Measurements from ENCODE around the gene GPRASP1. TPM values are rescaled to one million over a fixed set of nuclear protein-coding genes. Genes with fewer than 3 reads are reported as not detected.

GPRASP1 gene
- total and polyA plus RNA-seq, 4 donors = 35.4 to 69.0 (median 53.8) TPM

GRCh38 chrX:102694749-102695148, 43.5 kb downstream of the GPRASP1 start:
- Histone ChIP-seq H3K4me1 (ENCODE audit: control insufficient read depth, insufficient read depth, low read length) (no peaks in the 10 kb centered on the region), H3K27ac (ENCODE audit: low read depth, low read length) (no peak overlapping the region), H3K36me3 (ENCODE audit: control insufficient read depth, insufficient read depth, low read length) (no peaks in the 10 kb centered on the region), H3K27me3 (ENCODE audit: control insufficient read depth, insufficient read depth, low read length) (no peaks in the 10 kb centered on the region), H3K9me3 (ENCODE audit: control insufficient read depth, insufficient read depth, low read length) (no peaks in the 10 kb centered on the region), H3K4me3 (ENCODE audit: low read depth, low read length) (no peak overlapping the region)
- no peak for DNase-seq (ENCODE audit: low read depth in 4 of 6, low spot score in 6 of 6)
- 100% methylated on average over 1 of the region's 3 CpGs for WGBS (ENCODE audit: insufficient coverage)

GRCh38 chrX:102696306-102696705, 45.0 kb downstream of the GPRASP1 start:
- Histone ChIP-seq H3K9me3 (ENCODE audit: control insufficient read depth, insufficient read depth, low read length) (no peaks in the 10 kb centered on the region), H3K27me3 (ENCODE audit: control insufficient read depth, insufficient read depth, low read length) (no peaks in the 10 kb centered on the region), H3K4me1 (ENCODE audit: control insufficient read depth, insufficient read depth, low read length) (no peaks in the 10 kb centered on the region), H3K36me3 (ENCODE audit: control insufficient read depth, insufficient read depth, low read length) (no peaks in the 10 kb centered on the region), H3K27ac (ENCODE audit: low read depth, low read length) (no peak overlapping the region), H3K4me3 (ENCODE audit: low read depth, low read length) (no peak overlapping the region)
- no peak for DNase-seq (ENCODE audit: low read depth in 4 of 6, low spot score in 6 of 6)

GRCh38 chrX:102697494-102697893, 46.2 kb downstream of the GPRASP1 start:
- peak in 1 of 6 donors; percentile 33 for DNase-seq (ENCODE audit: low read depth in 4 of 6, low spot score in 6 of 6)
- Histone ChIP-seq H3K9me3 (ENCODE audit: control insufficient read depth, insufficient read depth, low read length) (no peaks in the 10 kb centered on the region), H3K36me3 (ENCODE audit: control insufficient read depth, insufficient read depth, low read length) (no peaks in the 10 kb centered on the region), H3K27me3 (ENCODE audit: control insufficient read depth, insufficient read depth, low read length) (no peaks in the 10 kb centered on the region), H3K4me1 (ENCODE audit: control insufficient read depth, insufficient read depth, low read length) (no peaks in the 10 kb centered on the region), H3K27ac (ENCODE audit: low read depth, low read length) (no peak overlapping the region), H3K4me3 (ENCODE audit: low read depth, low read length) (no peak overlapping the region)

Small RNAs within 50 kb of the gene (small RNA-seq; reads per million reads assigned to genes)
- not detected for gene RNU6-589P (ENCODE audit: low replicate concordance)

Other genes starting within 250 kb of the GPRASP1 start
- under 1 TPM in 1 of 2 donors, not detected in 1; 0.28 TPM for gene NXF2B, start 211.5 kb upstream of the GPRASP1 start, total RNA-seq
- 1 to 10 TPM in 1 of 2 donors, under 1 TPM in 1; 0.46 to 1.2 TPM for gene NXF2B, start 211.5 kb upstream of the GPRASP1 start, polyA plus RNA-seq (ENCODE audit: insufficient read length in 2 of 2)
- gene TCP11X2, start 179.7 kb upstream of the GPRASP1 start, total RNA-seq = under 1 TPM; 0.39 to 0.40 TPM
- under 1 TPM; 0.43 to 0.74 TPM for gene TCP11X2, start 179.7 kb upstream of the GPRASP1 start, polyA plus RNA-seq (ENCODE audit: insufficient read length in 2 of 2)
- gene TMSB15A, start 134.7 kb upstream of the GPRASP1 start, total RNA-seq = 10 to 100 TPM; 28.5 to 37.7 TPM
- 10 to 100 TPM; 78.3 to 92.9 TPM for gene TMSB15A, start 134.7 kb upstream of the GPRASP1 start, polyA plus RNA-seq (ENCODE audit: insufficient read length in 2 of 2)
- gene ARMCX5, start 52.0 kb upstream of the GPRASP1 start, total RNA-seq = 10 to 100 TPM; 21.7 to 25.2 TPM
- 1 to 10 TPM; 7.4 to 9.9 TPM for gene ARMCX5, start 52.0 kb upstream of the GPRASP1 start, polyA plus RNA-seq (ENCODE audit: insufficient read length in 2 of 2)
- 100 to 1,000 TPM in 1 of 2 donors, 10 to 100 TPM in 1; 64.5 to 101 TPM for gene GPRASP2, start 61.0 kb downstream of the GPRASP1 start, total RNA-seq
- gene GPRASP2, start 61.0 kb downstream of the GPRASP1 start, polyA plus RNA-seq (ENCODE audit: insufficient read length in 2 of 2) = 10 to 100 TPM; 66.2 to 72.1 TPM
- gene GPRASP3, start 69.3 kb downstream of the GPRASP1 start, total RNA-seq = 10 to 100 TPM; 15.0 to 49.5 TPM
- gene GPRASP3, start 69.3 kb downstream of the GPRASP1 start, polyA plus RNA-seq (ENCODE audit: insufficient read length in 2 of 2) = 10 to 100 TPM; 32.9 to 39.0 TPM

All from spinal cord (tissue), 10 donors.